GM12878 (cell line): ENCODE results near the gene MEAK7. TPM values are rescaled to one million over a fixed set of nuclear protein-coding genes. Genes with fewer than 3 reads are reported as not detected.

Source experiments
- ATAC-seq: fragments of 200-7000 bp; cut with Tn5 transposase; 3 replicates; pipeline ENCODE4 v1.9.1; 2020; ENCODE audit warnings: mild to moderate bottlenecking, moderate library complexity
- BruUV-seq: library from RNA; stranded (reverse); fragments of 400-500 nt; replicated peaks from 2 replicates; lab custom pipeline; 2021; lab: Mats Ljungman, UMichigan
- CTCF ChIA-PET: fragments of 300-600 bp; sonication (Branson Sonifier 250); formaldehyde crosslinking; extraction: SDS; loops from one replicate; lab custom pipeline; 2021; ENCODE audit warnings: inconsistent platforms; lab: Yijun Ruan, JAX
- POLR2A ChIA-PET: fragments of 350-600 bp; formaldehyde crosslinking; extraction: SDS; loops from one replicate; lab custom pipeline; 2021; ENCODE audit warnings: inconsistent platforms; lab: Charles Lee
- RAD21 ChIA-PET: fragments of 300-600 bp; sonication (Branson Sonifier 250); formaldehyde crosslinking; loops from one replicate; lab custom pipeline; 2023; ENCODE audit warnings: antibody characterized with exemption; ENCODE audit not compliant: unreplicated experiment; lab: Charles Lee
- SMC1A ChIA-PET: fragments of 300-600 bp; sonication (Branson Sonifier 250); formaldehyde crosslinking; loops from one replicate; lab custom pipeline; 2023; ENCODE audit not compliant: unreplicated experiment, uncharacterized antibody; lab: Charles Lee
- DNase-seq: peaks from one replicate; pipeline ENCODE4 v3.0.0-alpha.2; 2011; ENCODE audit warnings: low read depth, low spot score
- FAIRE-seq: peaks from 3 replicates; lab custom pipeline; 2011; peaks lifted over from hg19 to GRCh38; lab: Jason Lieb, UNC
- H2AFZ ChIP-seq: 2 replicates; pipeline ENCODE4 v1.6.0; 2011; ENCODE audit warnings: low read depth, low read length, control low read depth; ENCODE audit not compliant: control insufficient read depth
- H3K27ac ChIP-seq: 2 replicates; pipeline ENCODE4 v1.5.1; 2011; ENCODE audit warnings: control low read depth; ENCODE audit not compliant: control insufficient read depth, insufficient read depth
- H3K27me3 ChIP-seq, 2 experiments: replicated peaks in 1 of 2; 2 replicates each; pipeline versions ENCODE4 v1.6.0 to v1.6.1; 2011; ENCODE audit warnings: low read length in 1 of 2; ENCODE audit not compliant: control insufficient read depth in 2 of 2, insufficient read depth in 2 of 2
- H3K36me3 ChIP-seq, 2 experiments: 2 replicates each; pipeline ENCODE4 v1.5.1; 2011; ENCODE audit warnings: low read length in 1 of 2; ENCODE audit not compliant: control insufficient read depth in 2 of 2, insufficient read depth in 2 of 2
- H3K4me1 ChIP-seq: 2 replicates; pipeline ENCODE4 v1.6.1; 2011; ENCODE audit warnings: mild to moderate bottlenecking, low read length, moderate library complexity, mixed read lengths; ENCODE audit not compliant: control insufficient read depth, insufficient read depth
- H3K4me2 ChIP-seq: 2 replicates; pipeline ENCODE4 v1.6.0; 2011; ENCODE audit warnings: control low read depth; ENCODE audit not compliant: control insufficient read depth, insufficient read depth
- H3K4me3 ChIP-seq: fragments of 200-600 bp; sonication (generic); 2 replicates; pipeline ENCODE4 v1.5.1; 2016
- H3K79me2 ChIP-seq: 2 replicates; pipeline ENCODE4 v1.6.0; 2011; ENCODE audit warnings: low read length; ENCODE audit not compliant: control insufficient read depth, insufficient read depth
- H3K9ac ChIP-seq: 2 replicates; pipeline ENCODE4 v1.8.0; 2011; ENCODE audit warnings: low read length, control low read depth, mixed read lengths; ENCODE audit not compliant: control insufficient read depth, insufficient read depth
- H3K9me3 ChIP-seq: replicated peaks from 3 replicates; pipeline ENCODE4 v1.5.1; 2011; ENCODE audit warnings: mild to moderate bottlenecking, low read length; ENCODE audit not compliant: control insufficient read depth, insufficient read depth
- H4K20me1 ChIP-seq: 2 replicates; pipeline ENCODE4 v1.6.0; 2011; ENCODE audit not compliant: control insufficient read depth, insufficient read depth
- BMI1 ChIP-seq: fragments of 450-650 bp; IDR thresholded peaks from 2 replicates; pipeline ENCODE4 v1.6.1; 2016; ENCODE audit warnings: mild to moderate bottlenecking, moderate library complexity, borderline replicate concordance
- CBX5 ChIP-seq: sonication (generic); IDR thresholded peaks from 2 replicates; pipeline ENCODE4 v1.6.1; 2016; ENCODE audit warnings: low read depth, moderate library complexity, mild to moderate bottlenecking, inconsistent platforms
- IKZF2 ChIP-seq, 2 experiments: fragments of 450-650 bp; IDR thresholded peaks; 2 replicates each; pipeline ENCODE4 v1.6.1; 2017; ENCODE audit warnings: mild to moderate bottlenecking in 2 of 2, moderate library complexity in 2 of 2
- NFIC ChIP-seq: IDR thresholded peaks from 2 replicates; pipeline ENCODE4 v1.6.1; 2012; ENCODE audit warnings: low read depth, mild to moderate bottlenecking, inconsistent platforms, low read length, moderate library complexity
- NFYA ChIP-seq: IDR thresholded peaks from 2 replicates; pipeline ENCODE4 v1.6.1; 2011; ENCODE audit warnings: low read depth, mild to moderate bottlenecking, low read length, improper control_type of control experiment, borderline replicate concordance
- NRF1 ChIP-seq: conservative IDR thresholded peaks from 2 replicates; pipeline ENCODE4 v1.6.1; 2011; ENCODE audit warnings: mild to moderate bottlenecking, low read depth, low read length, improper control_type of control experiment
- RB1 ChIP-seq: fragments of 450-650 bp; formaldehyde crosslinking; IDR thresholded peaks from 2 replicates; pipeline ENCODE4 v1.6.1; 2017; ENCODE audit warnings: mild to moderate bottlenecking, borderline replicate concordance
- SUPT20H ChIP-seq: IDR thresholded peaks from 2 replicates; pipeline ENCODE4 v1.6.1; 2011; ENCODE audit warnings: low read depth, mild to moderate bottlenecking, low read length, moderate library complexity, borderline replicate concordance; ENCODE audit not compliant: control insufficient read depth
- TCF3 ChIP-seq: IDR thresholded peaks from 2 replicates; pipeline ENCODE4 v1.6.1; 2012; ENCODE audit warnings: low read depth, mild to moderate bottlenecking, low read length, borderline replicate concordance; ENCODE audit not compliant: insufficient read depth
- ZSCAN29 ChIP-seq: fragments of 450-650 bp; IDR thresholded peaks from 2 replicates; pipeline ENCODE4 v1.6.1; 2017; ENCODE audit warnings: mild to moderate bottlenecking, moderate library complexity
- ZZZ3 ChIP-seq: IDR thresholded peaks from 2 replicates; pipeline ENCODE4 v1.6.1; 2011; ENCODE audit warnings: low read depth; ENCODE audit not compliant: control insufficient read depth, insufficient read length
- in situ Hi-C: fragments of 300-500 bp; cut with MboI; formaldehyde crosslinking; loops from 9 replicates; pipeline ENCODE4 v1.14.3; 2018; ENCODE audit warnings: mixed read lengths
- intact Hi-C: fragments of 100-400 bp; cut with micrococcal nuclease; formaldehyde crosslinking; loops from one replicate; pipeline ENCODE4 v1.14.2; 2022; ENCODE audit not compliant: unreplicated experiment
- polyA plus RNA-seq, 11 experiments: library from polyadenylated mRNA; depleted of rRNA in 4 of 11; unstranded in 6 of 11; stranded (reverse) in 5 of 11; fragments of >200 nt; fragmentation: Nextera tagmentation in 4 of 11; fragmentation: Illumina TruSeq in 1 of 11; extraction: Ambion mirVana in 4 of 11; extraction: Trizol in 1 of 11; gene quantifications; 1 replicate in 1 of 11; 2 replicates in 10 of 11; pipeline versions ENCODE4 v1.2.1 to v1.2.3, GENCODE V29; 2011 to 2016; ENCODE audit warnings: inconsistent platforms in 2 of 11, missing spikeins in 2 of 11, low read depth in 1 of 11
- total RNA-seq, 4 experiments: library from RNA; depleted of rRNA in 3 of 4; stranded (reverse); fragments of >200 nt in 3 of 4; fragmentation: Illumina TruSeq in 1 of 4; extraction: Trizol in 1 of 4; gene quantifications; 2 replicates each; pipeline versions ENCODE4 v1.2.1 to v1.2.3, GENCODE V29; 2013 to 2021
- TF ChIP-seq, protein P1 (sequence below): IDR thresholded peaks from 2 replicates; pipeline ENCODE4 v1.6.1; 2012; ENCODE audit warnings: low read length, inconsistent platforms
- TF ChIP-seq, protein P2 (sequence below): IDR thresholded peaks from 2 replicates; pipeline ENCODE4 v1.6.1; 2011; ENCODE audit warnings: borderline replicate concordance, low read depth, mild to moderate bottlenecking, moderate library complexity, low read length; ENCODE audit not compliant: insufficient read depth, poor library complexity, severe bottlenecking
- TF ChIP-seq, protein P3 (sequence below): fragments of 450-650 bp; IDR thresholded peaks from 2 replicates; pipeline ENCODE4 v1.6.1; 2016; ENCODE audit warnings: mild to moderate bottlenecking
- TF ChIP-seq, protein P4 (sequence below): fragments of 150-350 bp; IDR thresholded peaks from 2 replicates; pipeline ENCODE4 v1.6.1; 2016; ENCODE audit warnings: low read depth, low read length
- TF ChIP-seq, protein P5 (sequence below): fragments of 150-350 bp; IDR thresholded peaks from 2 replicates; pipeline ENCODE4 v1.6.1; 2014; ENCODE audit warnings: mild to moderate bottlenecking, low read depth, low read length

Gene MEAK7
- total and polyA plus RNA-seq, 10 of the 15 experiments (the other 5 are each of a cell fraction or from before 2014, with no cell fraction given), result 1.4 to 11.9 (median 6.4) TPM

DNA sequence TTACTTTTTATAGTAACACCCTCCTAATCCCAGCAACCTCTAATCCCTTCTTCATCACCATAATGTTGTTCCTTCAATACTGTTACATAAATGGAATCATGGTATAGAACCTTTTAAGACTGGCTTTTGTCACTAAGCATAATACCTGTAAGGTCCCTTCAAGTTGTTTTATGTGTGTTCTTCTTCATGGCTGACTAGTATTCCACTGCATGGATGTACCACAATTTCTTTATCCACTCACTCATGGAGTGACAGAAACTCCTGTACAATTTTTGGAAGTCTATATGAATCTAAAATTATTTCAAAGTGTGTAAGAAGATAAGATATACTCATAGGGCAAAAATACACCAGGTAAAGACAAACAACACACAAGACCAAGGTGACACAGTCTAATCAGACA, 36.8 kb downstream of the MEAK7 start:
- in situ Hi-C loops (no loop called here), intact Hi-C loops (no loop called here)
- H3K27me3 ChIP-seq, result no peaks in the 10 kb centered on the region
- no peaks in the 10 kb centered on the region for H3K79me2 ChIP-seq
- DNase-seq, result no peak
- ATAC-seq, result no peak
- H3K9ac ChIP-seq, result no peak overlapping the region
- H2AFZ ChIP-seq, result no peak overlapping the region
- ChIA-PET CTCF (no interaction called here), RAD21 (no interaction called here), SMC1A (no interaction called here), POLR2A (no interaction called here)
- H4K20me1 ChIP-seq, result no peaks in the 10 kb centered on the region
- H3K4me3 ChIP-seq, result no peak overlapping the region
- H3K9me3 ChIP-seq, result peaks cover 5% of the 10 kb centered on the region; the same call in 1 of the 3 replicates
- FAIRE-seq, result no peak
- H3K27ac ChIP-seq, result no peak overlapping the region
- no peaks in the 10 kb centered on the region for H3K36me3 ChIP-seq
- BruUV-seq, result no TSS peak
- H3K4me2 ChIP-seq, result no peak overlapping the region
- no peaks in the 10 kb centered on the region for H3K4me1 ChIP-seq
- no peak for TF ChIP-seq ZSCAN29
- TF ChIP-seq IKZF2 (IDR thresholded peaks at IDR 0.05), result no peak
- TF ChIP-seq, protein P1, sequence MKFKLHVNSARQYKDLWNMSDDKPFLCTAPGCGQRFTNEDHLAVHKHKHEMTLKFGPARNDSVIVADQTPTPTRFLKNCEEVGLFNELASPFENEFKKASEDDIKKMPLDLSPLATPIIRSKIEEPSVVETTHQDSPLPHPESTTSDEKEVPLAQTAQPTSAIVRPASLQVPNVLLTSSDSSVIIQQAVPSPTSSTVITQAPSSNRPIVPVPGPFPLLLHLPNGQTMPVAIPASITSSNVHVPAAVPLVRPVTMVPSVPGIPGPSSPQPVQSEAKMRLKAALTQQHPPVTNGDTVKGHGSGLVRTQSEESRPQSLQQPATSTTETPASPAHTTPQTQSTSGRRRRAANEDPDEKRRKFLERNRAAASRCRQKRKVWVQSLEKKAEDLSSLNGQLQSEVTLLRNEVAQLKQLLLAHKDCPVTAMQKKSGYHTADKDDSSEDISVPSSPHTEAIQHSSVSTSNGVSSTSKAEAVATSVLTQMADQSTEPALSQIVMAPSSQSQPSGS, result no peak
- TF ChIP-seq TCF3, result no peak
- no peak for TF ChIP-seq ZZZ3
- TF ChIP-seq RB1, result no peak
- TF ChIP-seq, protein P2, sequence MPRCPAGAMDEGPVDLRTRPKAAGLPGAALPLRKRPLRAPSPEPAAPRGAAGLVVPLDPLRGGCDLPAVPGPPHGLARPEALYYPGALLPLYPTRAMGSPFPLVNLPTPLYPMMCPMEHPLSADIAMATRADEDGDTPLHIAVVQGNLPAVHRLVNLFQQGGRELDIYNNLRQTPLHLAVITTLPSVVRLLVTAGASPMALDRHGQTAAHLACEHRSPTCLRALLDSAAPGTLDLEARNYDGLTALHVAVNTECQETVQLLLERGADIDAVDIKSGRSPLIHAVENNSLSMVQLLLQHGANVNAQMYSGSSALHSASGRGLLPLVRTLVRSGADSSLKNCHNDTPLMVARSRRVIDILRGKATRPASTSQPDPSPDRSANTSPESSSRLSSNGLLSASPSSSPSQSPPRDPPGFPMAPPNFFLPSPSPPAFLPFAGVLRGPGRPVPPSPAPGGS, result no peak
- no peak for TF ChIP-seq CBX5
- no peak for TF ChIP-seq SUPT20H
- TF ChIP-seq, protein P3, sequence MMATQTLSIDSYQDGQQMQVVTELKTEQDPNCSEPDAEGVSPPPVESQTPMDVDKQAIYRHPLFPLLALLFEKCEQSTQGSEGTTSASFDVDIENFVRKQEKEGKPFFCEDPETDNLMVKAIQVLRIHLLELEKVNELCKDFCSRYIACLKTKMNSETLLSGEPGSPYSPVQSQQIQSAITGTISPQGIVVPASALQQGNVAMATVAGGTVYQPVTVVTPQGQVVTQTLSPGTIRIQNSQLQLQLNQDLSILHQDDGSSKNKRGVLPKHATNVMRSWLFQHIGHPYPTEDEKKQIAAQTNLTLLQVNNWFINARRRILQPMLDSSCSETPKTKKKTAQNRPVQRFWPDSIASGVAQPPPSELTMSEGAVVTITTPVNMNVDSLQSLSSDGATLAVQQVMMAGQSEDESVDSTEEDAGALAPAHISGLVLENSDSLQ, result no peak
- TF ChIP-seq, protein P4, sequence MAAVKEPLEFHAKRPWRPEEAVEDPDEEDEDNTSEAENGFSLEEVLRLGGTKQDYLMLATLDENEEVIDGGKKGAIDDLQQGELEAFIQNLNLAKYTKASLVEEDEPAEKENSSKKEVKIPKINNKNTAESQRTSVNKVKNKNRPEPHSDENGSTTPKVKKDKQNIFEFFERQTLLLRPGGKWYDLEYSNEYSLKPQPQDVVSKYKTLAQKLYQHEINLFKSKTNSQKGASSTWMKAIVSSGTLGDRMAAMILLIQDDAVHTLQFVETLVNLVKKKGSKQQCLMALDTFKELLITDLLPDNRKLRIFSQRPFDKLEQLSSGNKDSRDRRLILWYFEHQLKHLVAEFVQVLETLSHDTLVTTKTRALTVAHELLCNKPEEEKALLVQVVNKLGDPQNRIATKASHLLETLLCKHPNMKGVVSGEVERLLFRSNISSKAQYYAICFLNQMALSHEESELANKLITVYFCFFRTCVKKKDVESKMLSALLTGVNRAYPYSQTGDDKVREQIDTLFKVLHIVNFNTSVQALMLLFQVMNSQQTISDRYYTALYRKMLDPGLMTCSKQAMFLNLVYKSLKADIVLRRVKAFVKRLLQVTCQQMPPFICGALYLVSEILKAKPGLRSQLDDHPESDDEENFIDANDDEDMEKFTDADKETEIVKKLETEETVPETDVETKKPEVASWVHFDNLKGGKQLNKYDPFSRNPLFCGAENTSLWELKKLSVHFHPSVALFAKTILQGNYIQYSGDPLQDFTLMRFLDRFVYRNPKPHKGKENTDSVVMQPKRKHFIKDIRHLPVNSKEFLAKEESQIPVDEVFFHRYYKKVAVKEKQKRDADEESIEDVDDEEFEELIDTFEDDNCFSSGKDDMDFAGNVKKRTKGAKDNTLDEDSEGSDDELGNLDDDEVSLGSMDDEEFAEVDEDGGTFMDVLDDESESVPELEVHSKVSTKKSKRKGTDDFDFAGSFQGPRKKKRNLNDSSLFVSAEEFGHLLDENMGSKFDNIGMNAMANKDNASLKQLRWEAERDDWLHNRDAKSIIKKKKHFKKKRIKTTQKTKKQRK, result no peak
- no peak for TF ChIP-seq NRF1
- TF ChIP-seq BMI1, result no peak
- TF ChIP-seq NFIC, result no peak
- TF ChIP-seq NFYA, result no peak
- TF ChIP-seq, protein P5, sequence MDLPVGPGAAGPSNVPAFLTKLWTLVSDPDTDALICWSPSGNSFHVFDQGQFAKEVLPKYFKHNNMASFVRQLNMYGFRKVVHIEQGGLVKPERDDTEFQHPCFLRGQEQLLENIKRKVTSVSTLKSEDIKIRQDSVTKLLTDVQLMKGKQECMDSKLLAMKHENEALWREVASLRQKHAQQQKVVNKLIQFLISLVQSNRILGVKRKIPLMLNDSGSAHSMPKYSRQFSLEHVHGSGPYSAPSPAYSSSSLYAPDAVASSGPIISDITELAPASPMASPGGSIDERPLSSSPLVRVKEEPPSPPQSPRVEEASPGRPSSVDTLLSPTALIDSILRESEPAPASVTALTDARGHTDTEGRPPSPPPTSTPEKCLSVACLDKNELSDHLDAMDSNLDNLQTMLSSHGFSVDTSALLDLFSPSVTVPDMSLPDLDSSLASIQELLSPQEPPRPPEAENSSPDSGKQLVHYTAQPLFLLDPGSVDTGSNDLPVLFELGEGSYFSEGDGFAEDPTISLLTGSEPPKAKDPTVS, result no peak
